GM21515 (cell line): ENCODE data around the gene EHHADH.
"Not testable (repeated sequence)": the region's sequence is repeated elsewhere in the genome, so short reads cannot be mapped to it uniquely, and the experiment has no call there.

Experiments
- ATAC-seq: cut with Tn5 transposase; IDR thresholded peaks from one replicate; pipeline ENCODE4 v1.9.1; 2021; ENCODE audit not compliant: unreplicated experiment

Gene EHHADH

GRCh38 chr3:185253133-185253532 lies 716 bp downstream of the EHHADH start:
- ATAC-seq, result not testable (repeated sequence)

- ATAC-seq, result no peak
Measured at GRCh38 chr3:185251272-185251671, 2.6 kb downstream of the EHHADH start.

DNA sequence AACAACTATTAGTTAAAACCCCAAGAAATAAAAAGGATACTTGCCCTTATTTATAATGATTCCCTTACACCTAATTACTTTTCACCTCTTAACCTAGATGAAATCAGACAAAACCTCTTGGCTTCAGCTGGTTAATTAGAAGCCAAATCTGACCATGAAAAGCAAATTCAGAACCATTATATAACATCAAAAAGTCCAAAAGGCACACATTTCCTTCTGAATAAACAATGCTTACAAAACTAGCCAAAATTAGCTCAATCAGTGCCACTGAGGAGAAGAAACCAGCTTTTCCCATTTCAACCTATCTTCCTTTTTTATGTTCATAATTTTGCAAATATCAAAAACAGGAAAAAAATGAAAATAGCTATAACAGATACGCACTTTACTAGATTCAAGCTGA lies 3.2 kb downstream of the EHHADH start:
- ATAC-seq, result no peak

- no peak for ATAC-seq
Measured at GRCh38 chr3:185250247-185250646, 3.6 kb downstream of the EHHADH start.

GRCh38 chr3:185242642-185243041 lies 11.2 kb downstream of the EHHADH start:
- ATAC-seq, result no peak

GRCh38 chr3:185236969-185237368 lies 16.9 kb downstream of the EHHADH start:
- no peak for ATAC-seq

DNA sequence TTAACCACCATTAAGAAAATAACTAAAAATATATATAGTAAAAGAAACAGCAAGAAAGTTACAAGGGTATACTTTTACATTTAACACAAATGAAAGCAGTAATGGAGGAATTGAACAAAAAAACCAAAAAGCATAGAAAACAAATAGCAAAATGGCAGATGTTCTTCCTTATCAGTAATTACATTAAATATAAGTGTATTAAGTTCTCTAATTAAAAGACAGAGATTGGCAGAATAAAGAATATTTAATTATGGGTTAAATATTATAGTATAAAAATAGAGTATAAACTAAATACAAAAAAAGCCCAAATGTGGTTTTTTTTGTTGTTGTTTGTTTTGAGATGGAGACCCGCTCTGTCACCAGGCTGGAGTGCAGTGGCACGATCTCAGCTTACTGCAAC lies 20.5 kb downstream of the EHHADH start:
- no peak for ATAC-seq

- ATAC-seq, result not testable (repeated sequence)
Measured at GRCh38 chr3:185226526-185226925, 27.3 kb downstream of the EHHADH start.

DNA sequence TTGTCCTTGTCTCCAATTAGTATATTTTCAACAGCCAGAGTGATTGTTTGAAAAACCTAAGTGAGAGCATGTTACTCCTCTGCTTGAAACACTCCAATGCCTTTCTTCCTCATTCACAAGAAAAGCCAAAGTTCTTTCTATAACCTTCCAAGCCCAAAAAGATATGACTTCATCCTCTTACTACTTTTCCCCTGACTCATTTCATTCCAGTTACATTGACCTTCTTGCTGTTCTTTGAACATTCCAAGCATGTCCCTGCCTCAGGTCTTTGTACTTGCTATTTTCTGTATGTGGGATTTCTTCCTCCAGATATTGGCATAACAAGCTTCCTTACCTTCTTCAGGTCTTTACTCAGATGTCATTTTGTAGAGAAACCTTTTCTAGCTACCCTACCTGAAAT lies 28.3 kb downstream of the EHHADH start:
- ATAC-seq, result no peak

- no peak for ATAC-seq
Measured at GRCh38 chr3:185225080-185225479, 28.8 kb downstream of the EHHADH start.

DNA sequence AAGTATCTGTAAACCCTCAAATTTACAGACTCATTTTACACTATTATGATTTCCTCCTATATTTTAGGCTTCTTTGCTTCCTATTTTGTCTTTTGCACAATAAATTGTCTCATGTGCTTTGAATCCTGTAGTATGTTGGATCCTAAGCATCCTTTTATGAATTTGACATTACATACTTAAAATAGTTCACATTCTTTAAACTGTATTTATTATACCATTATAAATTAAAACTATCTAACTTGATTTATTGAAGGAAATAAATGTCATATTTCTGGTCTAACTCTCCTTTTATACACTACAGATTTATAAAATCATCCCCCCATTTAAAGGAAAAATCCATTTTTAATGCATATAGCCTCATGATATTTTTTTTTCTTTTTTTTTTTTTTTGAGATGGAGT lies 32.6 kb downstream of the EHHADH start:
- ATAC-seq, result no peak

DNA sequence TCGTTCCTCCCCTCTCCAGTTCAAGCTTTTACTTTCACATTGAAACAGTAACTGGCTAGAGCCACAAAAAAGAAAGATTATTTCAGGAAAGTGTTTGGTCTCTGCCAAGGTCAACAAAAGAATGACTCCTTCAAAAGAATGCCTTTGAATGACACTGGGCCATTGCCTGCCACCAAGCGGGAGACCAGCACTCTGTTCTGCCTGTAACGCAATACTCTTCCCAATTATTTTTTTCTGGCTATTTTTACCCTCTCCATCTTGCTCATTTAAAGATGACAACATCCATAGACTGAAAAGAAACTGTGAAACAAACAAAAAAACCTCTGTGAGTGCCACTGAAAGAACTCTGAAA lies 37.3 kb downstream of the EHHADH start:
- no peak for ATAC-seq

GRCh38 chr3:185215873-185216606 lies 37.8 kb downstream of the EHHADH start:
- no peak for ATAC-seq

DNA sequence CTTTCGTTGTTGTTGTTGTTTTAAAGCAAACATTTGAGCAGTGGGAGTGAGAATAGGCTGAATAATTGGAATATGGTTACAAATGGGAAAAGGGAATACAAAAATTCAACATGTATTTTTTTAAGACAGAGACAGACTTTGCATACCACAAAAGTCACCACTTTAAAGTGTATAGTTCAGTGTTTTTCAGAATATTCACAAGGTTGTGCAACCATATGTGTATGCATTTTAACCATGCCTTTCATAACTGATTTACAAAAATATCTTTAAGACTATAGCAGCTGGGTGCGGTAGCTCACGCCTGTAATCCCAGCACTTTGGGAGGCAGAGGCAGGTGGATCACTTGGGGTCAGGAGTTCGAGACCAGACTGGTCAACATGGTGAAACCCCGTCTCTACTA lies 41.3 kb downstream of the EHHADH start:
- ATAC-seq, result no peak

DNA sequence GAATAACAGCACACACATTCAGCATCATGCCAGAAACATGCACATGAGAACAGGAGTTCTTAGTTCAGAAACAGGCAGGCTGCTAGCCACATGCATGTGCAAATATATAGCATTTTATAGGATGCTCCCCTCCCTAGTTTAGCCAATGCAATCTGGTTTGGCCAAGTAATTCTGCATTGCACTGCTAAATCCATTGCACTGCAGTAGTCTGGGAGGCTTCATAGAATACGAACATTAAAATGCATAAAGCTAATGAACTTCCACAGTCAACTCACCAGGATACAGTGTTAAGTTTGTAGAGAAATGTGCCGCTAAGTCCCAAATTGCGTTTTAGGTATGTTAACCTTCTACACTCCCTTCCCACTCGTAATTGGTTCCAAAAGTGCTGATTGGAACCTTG lies 41.8 kb downstream of the EHHADH start:
- ATAC-seq, result no peak

GRCh38 chr3:185210621-185211142 lies 43.2 kb downstream of the EHHADH start:
- ATAC-seq, result no peak

DNA sequence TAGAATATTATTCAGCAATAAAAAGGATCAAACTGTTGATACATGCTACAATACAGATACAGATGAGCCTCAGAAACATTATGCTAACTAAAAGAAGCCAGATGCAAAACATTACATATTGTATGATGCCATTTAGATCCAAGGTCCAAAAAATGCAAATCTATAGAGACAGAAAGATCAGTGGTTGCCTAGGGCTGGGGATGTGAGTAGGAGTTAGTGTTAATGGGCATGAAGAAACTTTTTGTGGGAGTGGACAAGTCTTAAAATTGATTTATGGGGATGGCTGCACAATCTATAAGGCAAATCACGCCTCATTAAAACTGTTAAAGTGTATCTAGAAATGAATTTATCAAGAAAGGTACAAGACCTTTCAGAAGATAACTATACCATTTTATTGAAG lies 45.0 kb downstream of the EHHADH start:
- no peak for ATAC-seq

DNA sequence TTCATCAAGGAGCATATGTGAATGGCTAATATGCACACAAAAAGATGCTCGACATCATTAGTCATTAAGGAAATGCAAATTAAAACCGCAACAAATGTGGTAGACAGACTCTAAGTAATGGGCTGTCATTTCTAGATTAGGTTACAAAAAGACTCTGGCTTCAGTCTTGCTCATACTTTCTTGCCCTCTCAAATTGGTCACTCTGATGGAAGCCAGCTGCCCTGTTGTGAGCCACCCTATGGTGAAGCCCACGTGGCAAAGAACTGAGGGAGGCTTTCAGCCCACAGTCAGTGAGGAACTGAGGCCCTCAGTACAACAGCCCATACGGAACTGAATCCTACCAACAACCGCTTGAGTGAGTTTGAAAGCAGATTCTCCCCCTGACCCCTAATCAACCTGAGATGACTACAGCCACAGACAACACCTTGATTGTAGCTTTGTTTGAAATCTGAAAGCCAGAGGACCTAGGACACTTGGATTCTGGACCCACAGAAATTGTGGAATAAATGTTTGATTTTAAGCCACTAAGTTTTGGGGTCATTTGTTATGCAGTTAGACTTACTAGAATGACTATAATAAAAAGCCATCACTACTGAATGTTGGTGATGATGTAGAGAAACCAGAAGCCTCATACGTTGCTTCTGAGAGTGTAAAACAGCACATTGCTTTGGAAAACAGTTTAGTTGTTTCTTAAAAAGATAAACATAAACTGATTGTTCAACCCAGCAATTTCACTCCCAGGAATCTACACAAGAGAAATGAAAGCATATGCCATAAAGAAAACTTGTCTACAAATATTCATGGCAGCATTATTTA lies 45.7 kb downstream of the EHHADH start:
- peak; percentile 95 for ATAC-seq

- no peak for ATAC-seq
Measured at GRCh38 chr3:185207481-185207880, 46.4 kb downstream of the EHHADH start.

GRCh38 chr3:185205865-185206264 lies 48.0 kb downstream of the EHHADH start:
- ATAC-seq, result no peak

DNA sequence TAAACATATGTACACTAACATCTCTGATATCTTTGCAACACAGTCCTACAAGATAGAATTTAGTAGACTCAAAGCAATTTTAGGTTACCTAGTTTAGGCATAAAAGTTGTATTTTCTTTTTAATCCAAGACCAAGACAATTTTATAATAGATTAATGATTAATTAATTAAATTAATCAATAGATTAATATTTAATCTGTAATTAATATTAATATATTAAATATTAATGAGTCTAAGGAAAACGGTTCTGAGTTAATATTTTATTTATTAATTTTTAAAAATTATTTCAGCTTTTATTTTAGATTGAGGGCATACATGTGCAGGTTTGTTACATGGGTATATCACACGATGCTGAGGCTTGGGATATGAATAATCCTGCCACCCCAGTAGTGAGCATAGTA lies 49.0 kb downstream of the EHHADH start:
- ATAC-seq, result no peak

GRCh38 chr3:185200639-185201038 lies 53.2 kb downstream of the EHHADH start:
- ATAC-seq, result no peak
